Endothelial cell of umbilical vein (primary cell): ENCODE results near the gene FZD7.

Source experiments
- CTCF ChIP-seq, 2 donors: IDR thresholded peaks; 1 replicate in 1 of 2; 2 replicates in 1 of 2; pipeline ENCODE4 v1.5.1; 2011; ENCODE audit warnings: low read length in 2 of 2, mild to moderate bottlenecking in 2 of 2, moderate library complexity in 2 of 2, control low read depth in 1 of 2, inconsistent platforms in 1 of 2, low read depth in 1 of 2; ENCODE audit not compliant: insufficient read depth in 1 of 2; ENCODE audit errors: extremely low read depth in 1 of 2
- JUN ChIP-seq: IDR thresholded peaks from 2 replicates; pipeline ENCODE4 v1.6.1; 2011; ENCODE audit warnings: borderline replicate concordance, low read depth; ENCODE audit not compliant: insufficient read length, insufficient read depth
- POLR2A ChIP-seq: IDR thresholded peaks from 2 replicates; pipeline ENCODE4 v1.6.1; 2012; ENCODE audit warnings: low read depth, mild to moderate bottlenecking, control low read depth, low read length
- POLR2AphosphoS5 ChIP-seq: IDR thresholded peaks from 2 replicates; pipeline ENCODE4 v1.6.1; 2012; ENCODE audit warnings: low read depth, mild to moderate bottlenecking, control low read depth, low read length, moderate library complexity; ENCODE audit not compliant: insufficient read depth

GRCh38 chr2:202043475-202043874, 9.8 kb downstream of the FZD7 start:
- TF ChIP-seq CTCF (IDR thresholded peaks at IDR 0.05; ENCODE audit: extremely low read depth in 1 of 2, insufficient read depth in 1 of 2, low read depth in 1 of 2, low read length in 2 of 2): no peak
- TF ChIP-seq POLR2A: no peak
- TF ChIP-seq JUN: no peak
- TF ChIP-seq POLR2AphosphoS5: no peak
